ENCODE results near the gene ARHGEF2. TPM values are rescaled to one million over a fixed set of nuclear protein-coding genes. Genes with fewer than 3 reads are reported as not detected.

The ARHGEF2 gene
- total and polyA plus RNA-seq, 9 of the 15 experiments (the other 6 are each of a cell fraction or from before 2014, with no cell fraction given) = 7.1 to 162 (median 62.2) TPM

GRCh38 chr1:155940482-155940992 is 37.8 kb downstream of the ARHGEF2 start (continued):
- TF ChIP-seq HNRNPL (IDR thresholded peaks at IDR 0.05; ENCODE audit: low read depth, low read length) (no peak), PHF8 (IDR thresholded peaks at IDR 0.05; ENCODE audit: borderline replicate concordance, low read length) (no peak), SP1 (CRISPR knock-in tag; IDR thresholded peaks at IDR 0.05) (no peak), ZEB2 (IDR thresholded peaks at IDR 0.05) (0 out of 2 replicates have a peak, but pooled peaks have one; percentile 36), ZNF445 (CRISPR knock-in tag; IDR thresholded peaks at IDR 0.05; ENCODE audit: low read depth) (no peak), ZNF253 (CRISPR knock-in tag; conservative IDR thresholded peaks at IDR 0.05) (no peak), RFX7 (CRISPR knock-in tag; IDR thresholded peaks at IDR 0.05) (no peak), MNT (conservative IDR thresholded peaks at IDR 0.05) (no peak), GABPA (tag; conservative IDR thresholded peaks at IDR 0.05; ENCODE audit: low read depth) (peak; percentile 65), YBX1 (IDR thresholded peaks at IDR 0.05) (no peak), CHD2 (IDR thresholded peaks at IDR 0.05; ENCODE audit: low read depth, low read length) (no peak), CSDE1 (IDR thresholded peaks at IDR 0.05) (no peak), BCL6 (CRISPR knock-in tag; IDR thresholded peaks at IDR 0.05) (no peak), RNF2 (IDR thresholded peaks at IDR 0.05) (no peak), MTA3 (IDR thresholded peaks at IDR 0.05; ENCODE audit: borderline replicate concordance) (no peak), TBP (optimal IDR thresholded peaks at IDR 0.05; ENCODE audit: low read depth, low read length) (no peak), ZNF143 (CRISPR knock-in tag; IDR thresholded peaks at IDR 0.05) (no peak), SLC30A9 (CRISPR knock-in tag; IDR thresholded peaks at IDR 0.05) (no peak), BRF1 (IDR thresholded peaks at IDR 0.05; ENCODE audit: borderline replicate concordance, extremely low read depth, insufficient read length) (no peak), SAFB2 (IDR thresholded peaks at IDR 0.05; ENCODE audit: borderline replicate concordance, low read depth, low read length, severe bottlenecking) (no peak), POLR2AphosphoS5 (IDR thresholded peaks at IDR 0.05; ENCODE audit: control insufficient read depth, insufficient read depth, low read depth, low read length) (no peak), SRSF1 (IDR thresholded peaks at IDR 0.05; ENCODE audit: low read depth, low read length) (no peak), ZNF592 (IDR thresholded peaks at IDR 0.05) (no peak), MBD1 (CRISPR knock-in tag; IDR thresholded peaks at IDR 0.05) (no peak)

Data from K562 (cell line).